GM12864 (cell line): ENCODE data around the gene KLHL34.

ENCODE experiments used
- DNase-seq: peaks from one replicate; pipeline ENCODE4 v3.0.0-alpha.2; 2011; ENCODE audit warnings: low read depth
- H3K4me3 ChIP-seq: 2 replicates; pipeline ENCODE4 v1.5.1; 2011; ENCODE audit warnings: mild to moderate bottlenecking, low read depth, low read length, control low read depth
- TF ChIP-seq, protein P1 (sequence below): IDR thresholded peaks from 2 replicates; pipeline ENCODE4 v1.5.1; 2011; ENCODE audit warnings: low read depth, mild to moderate bottlenecking, moderate library complexity, low read length, control low read depth, inconsistent platforms; ENCODE audit errors: missing control alignments

The KLHL34 gene

DNA sequence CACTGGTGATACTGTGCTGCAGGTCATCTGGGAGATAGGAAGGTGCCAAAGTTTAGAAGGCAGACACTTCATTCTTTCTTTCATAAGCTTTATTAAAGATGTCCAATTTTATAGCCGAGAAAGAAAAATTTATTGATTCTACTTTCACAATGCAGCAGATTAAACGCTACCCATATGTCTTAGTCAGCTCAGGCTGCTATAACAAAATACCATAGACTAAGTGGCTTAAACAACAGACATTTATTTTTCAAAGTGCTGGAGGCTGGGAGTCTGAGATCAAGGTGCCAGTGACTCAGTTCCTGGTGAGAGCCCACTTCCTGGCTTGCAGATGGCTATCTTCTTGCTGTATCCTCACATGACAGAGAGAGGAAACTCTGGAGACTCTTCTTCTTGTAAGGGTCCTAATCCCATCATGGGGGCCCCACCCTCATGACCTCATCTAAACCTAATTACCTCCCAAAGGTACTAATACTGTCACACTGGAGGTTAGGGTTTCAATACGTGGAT lies 33.4 kb upstream of the KLHL34 start:
- no peak for DNase-seq
- H3K4me3 ChIP-seq: no peak overlapping the region
- TF ChIP-seq, protein P1, sequence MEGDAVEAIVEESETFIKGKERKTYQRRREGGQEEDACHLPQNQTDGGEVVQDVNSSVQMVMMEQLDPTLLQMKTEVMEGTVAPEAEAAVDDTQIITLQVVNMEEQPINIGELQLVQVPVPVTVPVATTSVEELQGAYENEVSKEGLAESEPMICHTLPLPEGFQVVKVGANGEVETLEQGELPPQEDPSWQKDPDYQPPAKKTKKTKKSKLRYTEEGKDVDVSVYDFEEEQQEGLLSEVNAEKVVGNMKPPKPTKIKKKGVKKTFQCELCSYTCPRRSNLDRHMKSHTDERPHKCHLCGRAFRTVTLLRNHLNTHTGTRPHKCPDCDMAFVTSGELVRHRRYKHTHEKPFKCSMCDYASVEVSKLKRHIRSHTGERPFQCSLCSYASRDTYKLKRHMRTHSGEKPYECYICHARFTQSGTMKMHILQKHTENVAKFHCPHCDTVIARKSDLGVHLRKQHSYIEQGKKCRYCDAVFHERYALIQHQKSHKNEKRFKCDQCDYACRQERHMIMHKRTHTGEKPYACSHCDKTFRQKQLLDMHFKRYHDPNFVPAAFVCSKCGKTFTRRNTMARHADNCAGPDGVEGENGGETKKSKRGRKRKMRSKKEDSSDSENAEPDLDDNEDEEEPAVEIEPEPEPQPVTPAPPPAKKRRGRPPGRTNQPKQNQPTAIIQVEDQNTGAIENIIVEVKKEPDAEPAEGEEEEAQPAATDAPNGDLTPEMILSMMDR: no peak

DNA sequence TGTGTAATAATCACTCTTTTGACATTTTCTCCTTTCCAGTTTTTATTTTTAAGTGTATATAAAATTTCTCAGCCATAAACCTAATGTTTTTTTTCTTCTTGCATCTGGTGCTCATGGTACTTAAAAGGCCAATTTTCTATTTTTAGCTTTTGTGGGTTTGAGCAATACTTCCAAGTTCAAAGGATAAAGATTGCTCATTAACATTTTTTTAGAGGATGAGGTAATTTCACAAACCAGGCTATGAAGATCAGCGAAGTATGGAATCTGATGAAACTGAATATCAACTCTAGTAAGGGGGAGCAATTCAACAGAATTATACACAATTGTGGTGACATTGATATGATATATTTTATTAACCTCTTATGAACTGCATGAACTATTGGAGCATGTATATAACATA lies 25.8 kb upstream of the KLHL34 start:
- TF ChIP-seq, protein P1: no peak
- H3K4me3 ChIP-seq: no peak overlapping the region
- no peak for DNase-seq

DNA sequence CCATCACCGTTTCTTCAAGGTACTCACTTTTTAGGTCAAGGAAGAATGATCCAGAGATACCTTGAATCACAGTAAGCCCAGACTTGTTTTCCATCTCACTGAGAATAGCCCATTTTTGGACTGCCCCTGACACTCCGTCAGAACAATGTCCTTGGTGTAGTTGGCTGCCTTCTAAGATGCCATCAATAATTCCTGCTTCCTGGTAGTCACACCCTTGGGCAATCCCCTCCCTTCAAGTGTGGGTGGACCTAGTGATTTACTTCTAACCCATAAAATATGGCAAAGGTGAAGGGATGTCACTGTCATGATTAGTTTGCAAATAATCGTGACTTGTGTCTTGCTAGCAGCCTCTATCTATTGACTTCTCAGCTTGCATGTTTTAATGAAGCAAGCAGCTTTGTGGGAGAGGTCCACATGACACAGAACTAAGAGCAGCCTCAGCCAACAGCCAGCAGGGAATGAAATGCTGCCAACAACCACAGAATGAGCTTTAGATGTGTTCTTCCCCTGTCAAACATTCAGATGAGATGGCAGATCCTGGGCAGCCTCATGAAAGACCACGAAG lies 20.0 kb upstream of the KLHL34 start:
- DNase-seq: no peak
- H3K4me3 ChIP-seq: no peak overlapping the region
- TF ChIP-seq, protein P1: no peak

DNA sequence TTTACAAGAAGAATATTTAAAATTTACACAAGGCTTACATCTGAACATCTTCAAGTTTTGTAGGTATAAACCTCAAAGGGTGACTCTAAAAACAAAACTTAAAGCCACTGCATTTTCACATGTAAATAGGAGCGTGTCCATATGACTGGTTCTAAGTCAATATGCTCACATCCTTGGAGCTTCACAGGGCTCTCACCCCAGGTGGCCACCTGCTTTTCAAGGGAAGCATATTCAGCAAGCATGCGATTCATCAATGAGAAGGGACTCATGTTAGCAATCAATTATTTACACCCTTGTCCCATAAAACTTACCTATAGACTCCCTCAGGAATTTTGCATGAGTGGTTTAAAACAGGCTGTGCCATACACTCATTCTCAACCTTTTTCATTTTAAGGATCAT lies 17.8 kb upstream of the KLHL34 start:
- no peak overlapping the region for H3K4me3 ChIP-seq
- TF ChIP-seq, protein P1: no peak
- DNase-seq: no peak

DNA sequence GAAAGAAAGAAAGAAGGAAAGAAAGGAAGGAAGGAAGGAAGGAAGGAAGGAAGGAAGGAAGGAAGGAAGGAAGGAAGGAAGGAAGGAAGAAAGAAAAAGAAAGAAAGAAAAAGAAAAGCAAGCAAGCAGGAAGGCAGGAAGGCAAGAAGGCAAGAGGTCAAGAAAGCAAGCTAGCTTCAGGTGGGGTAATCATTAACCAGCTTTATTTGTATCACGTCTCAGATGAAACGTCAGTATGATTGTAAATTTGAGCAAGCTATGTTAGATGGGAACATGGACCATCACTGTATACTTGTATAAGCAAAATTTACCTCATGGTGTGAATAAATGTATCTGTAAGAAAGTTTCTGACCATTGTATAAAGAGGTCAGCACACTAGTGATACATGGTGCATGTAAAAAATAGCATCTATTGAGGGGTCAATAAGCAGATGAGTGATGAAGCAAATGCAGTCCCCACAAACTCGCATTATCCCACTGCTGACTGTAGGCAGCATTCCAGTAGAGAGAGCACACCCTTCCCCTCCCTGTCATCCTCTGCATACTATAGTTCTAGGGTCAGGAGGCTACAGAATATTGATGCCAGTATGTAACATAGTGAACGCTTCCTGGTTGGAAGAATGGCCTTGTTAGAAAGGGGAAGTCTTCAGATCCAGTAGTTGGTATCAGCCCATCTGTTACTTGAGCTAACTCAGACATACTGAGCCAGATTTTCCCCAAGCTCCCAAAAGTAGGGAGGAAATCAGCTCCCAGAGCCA lies 16.5 kb upstream of the KLHL34 start:
- TF ChIP-seq, protein P1: no peak
- DNase-seq: no peak
- H3K4me3 ChIP-seq: no peak overlapping the region

DNA sequence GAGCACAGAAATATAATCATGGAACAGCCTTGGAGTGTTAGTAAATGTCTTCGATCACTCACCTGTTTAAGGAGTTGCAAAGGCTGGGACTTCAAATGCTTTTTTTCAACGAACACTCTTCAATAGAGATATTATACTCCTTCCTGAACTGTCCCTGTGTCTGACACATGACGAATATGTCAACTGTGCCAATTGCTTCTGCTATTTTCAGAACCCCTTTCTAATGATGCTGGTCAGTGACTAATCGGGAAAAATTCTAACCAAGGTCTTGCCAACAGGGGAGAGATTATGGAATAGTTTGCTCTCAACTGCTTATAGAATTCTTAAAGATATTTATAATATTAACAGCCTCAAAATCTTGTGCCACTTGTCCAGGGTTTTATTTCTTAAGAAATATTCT lies 8.5 kb upstream of the KLHL34 start:
- TF ChIP-seq, protein P1: no peak

More for the DNA sequence above, 8.5 kb upstream of the KLHL34 start:
- no peak for DNase-seq
- no peak overlapping the region for H3K4me3 ChIP-seq
